HepG2 (cell line): ENCODE results near the gene TEX53. TPM values are rescaled to one million over a fixed set of nuclear protein-coding genes. Genes with fewer than 3 reads are reported as not detected.
A peak's percentile ranks its signal among the peaks of the same experiment; 100 is the strongest.

Source experiments
- ATAC-seq: fragments of 200-7000 bp; cut with Tn5 transposase; 3 replicates; pipeline ENCODE4 v1.9.1; 2020; ENCODE audit warnings: mild to moderate bottlenecking, moderate library complexity
- BruUV-seq: library from RNA; stranded (reverse); fragments of 400-500 nt; replicated peaks from 2 replicates; lab custom pipeline; 2021; lab: Mats Ljungman, UMichigan
- CTCF ChIA-PET: fragments of 300-600 bp; formaldehyde crosslinking; extraction: SDS; loops from one replicate; lab custom pipeline; 2021; ENCODE audit warnings: low total read pairs, inconsistent platforms, low intra/inter-chr PET ratio; lab: Yijun Ruan, JAX
- POLR2A ChIA-PET: fragments of 350-600 bp; sonication (Branson Sonifier 250); formaldehyde crosslinking; loops from one replicate; lab custom pipeline; 2020; ENCODE audit warnings: antibody characterized with exemption, inconsistent platforms; lab: Yijun Ruan, JAX
- DNase-seq: peaks from one replicate; pipeline ENCODE4 v3.0.0-alpha.2; 2015; ENCODE audit warnings: low spot score
- FAIRE-seq: peaks from 3 replicates; lab custom pipeline; 2011; peaks lifted over from hg19 to GRCh38; lab: Jason Lieb, UNC
- H2AFZ ChIP-seq: one replicate; pipeline ENCODE4 v1.6.1; 2011; ENCODE audit warnings: low read length, inconsistent platforms
- H3K27ac ChIP-seq: fragments of 300-600 bp; 3 replicates; pipeline ENCODE4 v1.8.0; 2011; ENCODE audit warnings: mixed run types, mild to moderate bottlenecking, mixed read lengths, low read length, inconsistent platforms; ENCODE audit not compliant: insufficient read depth; ENCODE audit errors: extremely low read length
- H3K27me3 ChIP-seq, 2 experiments: fragments of 200-600 bp in 1 of 2; 2 replicates in 1 of 2; 3 replicates in 1 of 2; pipeline versions ENCODE4 v1.6.0 to v1.8.0; 2011; ENCODE audit warnings: low read length in 2 of 2, mild to moderate bottlenecking in 2 of 2, moderate library complexity in 2 of 2, inconsistent platforms in 1 of 2; ENCODE audit not compliant: insufficient read depth in 2 of 2, control insufficient read depth in 1 of 2
- H3K36me3 ChIP-seq, 2 experiments: fragments of 200-600 bp in 1 of 2; replicated peaks in 1 of 2; 2 replicates in 1 of 2; 3 replicates in 1 of 2; pipeline versions ENCODE4 v1.5.1 to v1.8.0; 2011; ENCODE audit warnings: low read length in 2 of 2, inconsistent platforms in 1 of 2; ENCODE audit not compliant: insufficient read depth in 2 of 2, control insufficient read depth in 1 of 2
- H3K4me1 ChIP-seq: 2 replicates; pipeline ENCODE4 v1.5.1; 2012; ENCODE audit warnings: low read length, inconsistent platforms; ENCODE audit not compliant: insufficient read depth
- H3K4me2 ChIP-seq: 2 replicates; pipeline ENCODE4 v1.6.0; 2011; ENCODE audit warnings: low read depth, low read length, inconsistent platforms
- H3K4me3 ChIP-seq, 3 experiments: fragments of 200-600 bp in 1 of 3; sonication (generic), shearing (Covaris generic) in 1 of 3; replicated peaks in 1 of 3; 2 replicates each; pipeline ENCODE4 v1.5.1; 2011 to 2016; ENCODE audit warnings: low read length in 3 of 3, inconsistent platforms in 2 of 3, low read depth in 2 of 3, mild to moderate bottlenecking in 2 of 3, control low read depth in 1 of 3, mixed read lengths in 1 of 3; ENCODE audit not compliant: insufficient read depth in 1 of 3
- H3K79me2 ChIP-seq: one replicate; pipeline ENCODE4 v1.6.1; 2011; ENCODE audit warnings: low read length, inconsistent platforms; ENCODE audit not compliant: insufficient read depth
- H3K9ac ChIP-seq: 2 replicates; pipeline ENCODE4 v1.6.0; 2011; ENCODE audit warnings: mild to moderate bottlenecking, low read depth, low read length, inconsistent platforms; ENCODE audit not compliant: insufficient read depth
- H3K9me3 ChIP-seq: 2 replicates; pipeline ENCODE4 v1.5.1; 2012; ENCODE audit warnings: mild to moderate bottlenecking, low read length
- H4K20me1 ChIP-seq: 2 replicates; pipeline ENCODE4 v1.6.0; 2011; ENCODE audit warnings: inconsistent platforms, mild to moderate bottlenecking, low read length, moderate library complexity; ENCODE audit not compliant: insufficient read depth
- ARID5B ChIP-seq: IDR thresholded peaks from 2 replicates; pipeline ENCODE4 v1.4.0; 2020; ENCODE audit warnings: mild to moderate bottlenecking, missing genetic modification reagents
- BCL6 ChIP-seq: IDR thresholded peaks from 2 replicates; pipeline ENCODE4 v1.6.1; 2016; ENCODE audit warnings: missing genetic modification reagents, missing compliant biosample characterization
- MBD4 ChIP-seq: IDR thresholded peaks from 2 replicates; pipeline ENCODE4 v1.6.1; 2012; ENCODE audit warnings: low read length, inconsistent platforms, borderline replicate concordance
- PHB2 ChIP-seq: fragments of 450-650 bp; IDR thresholded peaks from 2 replicates; pipeline ENCODE4 v1.6.1; 2018; ENCODE audit not compliant: partially characterized antibody
- ZNF138 ChIP-seq: sonication (generic); formaldehyde crosslinking; IDR thresholded peaks from 2 replicates; pipeline ENCODE4 v1.5.0; 2020; ENCODE audit warnings: mild to moderate bottlenecking, low read depth, missing genetic modification reagents
- WGBS: methylation state at CpG from one replicate; pipeline ENCODE4 v1.1.6; 2017; ENCODE audit warnings: low lambda C conversion rate; 5-methylcytosine and 5-hydroxymethylcytosine counted together
- in situ Hi-C: cut with HindIII; loops from 2 replicates; pipeline ENCODE4 v1.10.0; 2017; ENCODE audit warnings: low pct_unique_long_range_greater_than_20kb; ENCODE audit not compliant: extremely low pct_ligation_motif_present
- intact Hi-C: fragments of 100-400 bp; cut with micrococcal nuclease; formaldehyde crosslinking; loops from one replicate; pipeline ENCODE4 v1.10.0; 2022; ENCODE audit not compliant: unreplicated experiment
- polyA plus RNA-seq, 8 experiments: library from polyadenylated mRNA; depleted of rRNA in 3 of 8; stranded (reverse) in 7 of 8; unstranded in 1 of 8; fragments of >200 nt; fragmentation: Illumina TruSeq in 4 of 8; extraction: Trizol in 4 of 8; gene quantifications; 2 replicates each; pipeline versions ENCODE4 v1.2.1 to v1.2.3, GENCODE V29; 2011 to 2016; ENCODE audit warnings: low read depth in 4 of 8, missing spikeins in 1 of 8, mixed read lengths in 1 of 8; ENCODE audit not compliant: insufficient read depth in 1 of 8
- total RNA-seq, 5 experiments: library from RNA; depleted of rRNA; stranded (reverse); fragments of >200 nt; fragmentation: Illumina TruSeq; extraction: Trizol; gene quantifications; 2 replicates each; pipeline ENCODE4 v1.2.3, GENCODE V29; 2016; ENCODE audit warnings: low read depth in 1 of 5

TEX53 gene
- total and polyA plus RNA-seq, 2 of the 13 experiments (the other 11 are each of a cell fraction or from before 2014, with no cell fraction given) = not detected

- peaks cover 0 to 12% of the 10 kb centered on the region in 2 experiments; a peak in 3 of 5 replicates for H3K36me3 ChIP-seq
- POLR2A ChIA-PET = no interaction called here
- ATAC-seq = no peak
- no peak overlapping the region for H2AFZ ChIP-seq
- TF ChIP-seq ARID5B (CRISPR knock-in tag) (no peak), MBD4 (no peak), ZNF138 (CRISPR knock-in tag) (no peak), PHB2 (no peak), BCL6 (CRISPR knock-in tag) (peak; percentile 41; the same call in 1 of the 2 replicates)
- TF ChIP-seq, all 625 proteins: peak for 1
- no peak overlapping the region for H3K27ac ChIP-seq
- no peak overlapping the region for H3K4me2 ChIP-seq
- no peaks in the 10 kb centered on the region for H3K9me3 ChIP-seq
- no peaks in the 10 kb centered on the region for H4K20me1 ChIP-seq
- no peak overlapping the region for H3K4me3 ChIP-seq
- in situ Hi-C loops = no loop called here
- no peak for DNase-seq
- BruUV-seq = no TSS peak
- H3K27me3 ChIP-seq = no peaks in the 10 kb centered on the region
- CTCF ChIA-PET = no interaction called here
- no peak overlapping the region for H3K9ac ChIP-seq
- no peaks in the 10 kb centered on the region for H3K79me2 ChIP-seq
- FAIRE-seq = no peak
- 100% methylated on average over 1 of the region's 2 CpGs for WGBS
- peaks cover 2% of the 10 kb centered on the region for H3K4me1 ChIP-seq
- intact Hi-C loops = no loop called here
These were observed 35.5 kb downstream of the TEX53 start for GRCh38 chr9:114621975-114622609.
